Measurements from ENCODE around the gene DOCK10.

Gene DOCK10

DNA sequence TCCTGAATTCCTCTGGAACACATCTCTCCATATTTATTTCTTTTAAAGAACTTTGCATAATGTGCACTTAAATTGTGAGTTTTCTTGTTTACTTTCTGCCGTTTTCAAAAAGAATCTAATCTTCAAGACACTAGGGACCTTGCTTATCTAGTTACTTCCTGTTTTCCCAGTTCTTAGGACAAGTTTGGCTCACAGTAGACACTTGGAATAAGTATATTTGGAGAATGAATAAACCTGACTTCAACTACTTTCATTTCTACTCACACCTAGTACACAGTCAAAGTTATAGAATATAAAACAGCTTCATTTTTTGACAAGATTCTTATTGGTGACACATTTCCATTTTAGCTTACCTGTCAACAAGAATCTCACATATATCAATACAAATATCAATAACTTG, 170.5 kb downstream of the DOCK10 start:
- FAIRE-seq (no peak), DNase-seq (ENCODE audit: insufficient read length, low spot score) (no peak)
- TF ChIP-seq, protein P1, sequence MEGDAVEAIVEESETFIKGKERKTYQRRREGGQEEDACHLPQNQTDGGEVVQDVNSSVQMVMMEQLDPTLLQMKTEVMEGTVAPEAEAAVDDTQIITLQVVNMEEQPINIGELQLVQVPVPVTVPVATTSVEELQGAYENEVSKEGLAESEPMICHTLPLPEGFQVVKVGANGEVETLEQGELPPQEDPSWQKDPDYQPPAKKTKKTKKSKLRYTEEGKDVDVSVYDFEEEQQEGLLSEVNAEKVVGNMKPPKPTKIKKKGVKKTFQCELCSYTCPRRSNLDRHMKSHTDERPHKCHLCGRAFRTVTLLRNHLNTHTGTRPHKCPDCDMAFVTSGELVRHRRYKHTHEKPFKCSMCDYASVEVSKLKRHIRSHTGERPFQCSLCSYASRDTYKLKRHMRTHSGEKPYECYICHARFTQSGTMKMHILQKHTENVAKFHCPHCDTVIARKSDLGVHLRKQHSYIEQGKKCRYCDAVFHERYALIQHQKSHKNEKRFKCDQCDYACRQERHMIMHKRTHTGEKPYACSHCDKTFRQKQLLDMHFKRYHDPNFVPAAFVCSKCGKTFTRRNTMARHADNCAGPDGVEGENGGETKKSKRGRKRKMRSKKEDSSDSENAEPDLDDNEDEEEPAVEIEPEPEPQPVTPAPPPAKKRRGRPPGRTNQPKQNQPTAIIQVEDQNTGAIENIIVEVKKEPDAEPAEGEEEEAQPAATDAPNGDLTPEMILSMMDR (IDR thresholded peaks at IDR 0.05; ENCODE audit: insufficient read depth, missing control alignments): no peak

DNA sequence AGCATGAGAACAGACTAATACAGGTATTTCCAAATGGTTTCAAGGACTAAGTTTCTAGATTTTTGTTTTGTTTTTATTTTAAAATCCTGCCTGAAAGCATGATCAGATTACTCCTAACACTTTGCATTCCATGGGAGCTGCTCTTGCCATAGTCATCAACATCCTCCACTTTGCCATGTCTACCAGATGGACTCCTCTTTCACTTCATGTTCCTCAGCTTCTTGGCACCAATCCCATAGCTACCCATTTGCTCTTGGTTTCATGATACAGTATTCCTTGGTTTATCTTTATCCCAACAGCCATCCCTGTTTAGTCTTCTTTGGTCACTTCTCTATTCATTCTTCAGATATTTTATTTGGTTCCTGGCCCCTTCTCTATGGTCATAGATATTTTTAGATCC, 171.9 kb downstream of the DOCK10 start:
- FAIRE-seq: no peak
- DNase-seq (ENCODE audit: insufficient read length, low spot score): no peak

DNA sequence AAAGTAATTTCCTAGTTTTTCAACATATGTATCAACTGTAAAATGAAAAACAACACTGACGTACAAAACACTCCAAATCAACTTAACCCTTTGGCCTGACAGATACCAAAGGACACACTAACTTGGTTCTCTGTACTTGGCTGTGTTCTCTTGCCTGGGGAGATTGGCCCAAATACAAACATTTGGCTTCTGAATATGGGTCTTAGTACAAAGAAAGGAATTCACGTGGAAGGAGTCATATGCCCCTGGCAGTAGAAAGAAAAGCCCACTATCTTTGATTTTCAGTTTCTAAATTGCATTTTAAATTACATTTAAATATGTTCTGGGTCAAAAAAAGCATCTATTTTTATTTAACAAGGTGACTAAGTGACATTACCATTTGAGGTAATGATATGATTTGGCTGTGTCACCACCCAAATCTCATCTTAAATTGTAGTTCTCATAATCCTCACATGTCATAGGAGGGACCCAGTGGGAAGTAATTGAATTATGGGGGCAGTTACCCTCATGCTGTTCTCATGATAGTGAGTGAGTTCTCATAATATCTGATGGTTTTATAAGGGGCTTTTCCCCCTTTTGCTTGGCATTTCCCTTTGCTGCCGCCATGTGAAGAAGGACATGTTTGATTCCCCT, 172.6 kb downstream of the DOCK10 start:
- TF ChIP-seq, protein P1 (IDR thresholded peaks at IDR 0.05; ENCODE audit: insufficient read depth, missing control alignments): no peak
- FAIRE-seq (no peak), DNase-seq (ENCODE audit: insufficient read length, low spot score) (no peak)

More for the DNA sequence above, 171.9 kb downstream of the DOCK10 start:
- TF ChIP-seq, protein P1 (IDR thresholded peaks at IDR 0.05; ENCODE audit: insufficient read depth, missing control alignments): no peak

DNA sequence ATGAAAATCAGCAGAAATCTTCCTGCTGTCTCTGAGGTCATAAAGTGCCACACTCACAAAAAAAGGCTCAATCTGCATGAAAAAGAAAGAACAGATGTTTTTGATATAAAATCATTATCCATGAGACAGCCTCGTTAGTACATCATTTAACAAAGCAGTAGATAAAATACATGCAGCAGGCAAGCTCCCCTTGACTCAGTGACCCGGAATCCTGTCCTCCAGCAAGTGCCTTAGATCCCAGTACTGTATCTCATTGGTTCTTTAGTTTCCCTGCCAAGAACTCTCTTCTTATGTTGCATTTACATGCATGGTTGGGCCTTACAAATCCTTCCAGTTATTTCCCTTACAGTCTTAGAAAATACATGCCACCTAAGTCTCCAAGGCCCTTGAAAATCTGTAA, 177.3 kb downstream of the DOCK10 start:
- DNase-seq (ENCODE audit: insufficient read length, low spot score) (no peak), FAIRE-seq (no peak)
- TF ChIP-seq, protein P1 (IDR thresholded peaks at IDR 0.05; ENCODE audit: insufficient read depth, missing control alignments): no peak

DNA sequence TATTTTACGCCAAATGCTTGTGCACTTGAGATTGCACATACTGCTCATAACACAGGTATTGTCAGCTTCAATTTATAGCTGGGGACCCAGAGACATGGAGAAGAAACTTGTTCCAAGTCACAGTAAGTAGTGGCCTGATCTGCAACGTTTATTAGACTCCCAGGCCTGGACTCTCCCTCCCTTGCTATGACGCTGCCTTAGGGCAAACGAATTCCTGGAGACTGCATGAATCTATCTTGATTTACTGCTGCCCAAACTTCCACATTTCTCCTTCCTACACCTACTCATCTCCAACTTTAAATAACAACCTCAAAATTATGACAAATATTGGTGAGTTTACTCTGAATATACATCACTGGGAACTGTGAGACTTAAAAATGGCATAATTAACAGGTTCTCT, 181.0 kb downstream of the DOCK10 start:
- no peak for FAIRE-seq
- no peak for DNase-seq (ENCODE audit: insufficient read length, low spot score)

DNA sequence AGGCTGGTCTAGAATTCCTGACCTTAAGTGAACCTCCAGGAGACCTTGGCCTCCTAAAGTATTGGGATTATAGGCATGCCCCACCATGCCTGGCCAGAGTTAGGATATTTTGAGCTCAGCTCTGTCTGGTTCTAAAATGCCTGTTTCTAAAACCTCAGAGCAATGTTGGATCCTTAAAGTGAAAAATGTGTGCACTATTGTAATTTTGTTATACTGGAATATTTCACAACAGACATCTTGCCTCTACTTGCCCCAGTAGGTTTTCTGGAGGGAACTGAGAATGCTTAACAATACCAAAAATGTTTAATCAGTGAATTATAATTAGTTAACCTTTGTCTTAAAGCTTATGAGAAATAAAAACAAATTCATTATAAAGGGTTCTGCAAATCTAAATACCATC, 181.5 kb downstream of the DOCK10 start:
- no peak for DNase-seq (ENCODE audit: insufficient read length, low spot score)
- no peak for FAIRE-seq
- TF ChIP-seq, protein P1 (IDR thresholded peaks at IDR 0.05; ENCODE audit: insufficient read depth, missing control alignments): no peak

More for the DNA sequence above, 181.0 kb downstream of the DOCK10 start:
- TF ChIP-seq, protein P1 (IDR thresholded peaks at IDR 0.05; ENCODE audit: insufficient read depth, missing control alignments): no peak

DNA sequence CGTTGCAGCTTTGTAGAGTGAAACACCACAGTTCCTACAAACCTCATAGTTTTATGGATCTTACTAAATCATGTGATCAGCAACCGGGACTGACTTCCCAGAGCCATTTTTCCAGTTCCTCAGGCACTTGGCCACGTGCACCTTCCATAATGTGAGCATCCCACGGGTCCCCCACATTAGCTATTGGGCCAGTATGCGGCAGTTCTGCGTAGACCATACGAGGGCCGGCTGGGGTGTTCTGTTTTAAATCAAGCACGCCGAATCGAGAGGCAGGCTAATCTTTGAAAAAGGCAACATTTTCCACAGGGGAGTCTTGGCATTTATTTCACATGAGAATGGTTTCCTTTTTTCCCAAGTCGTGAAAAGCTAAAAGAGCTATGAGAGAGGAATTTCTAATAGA, 190.5 kb downstream of the DOCK10 start:
- FAIRE-seq: no peak
- DNase-seq (ENCODE audit: insufficient read length, low spot score): no peak
- TF ChIP-seq, protein P1 (IDR thresholded peaks at IDR 0.05; ENCODE audit: insufficient read depth, missing control alignments): no peak

Data from D721Med (cell line).